Mucosa of rectum (tissue), 2 donors: ENCODE data around the gene SLC9A2.
A peak's percentile ranks its signal among the peaks of the same experiment; 100 is the strongest.

Source experiments
- H3K27ac ChIP-seq, 2 donors: one replicate each; pipeline ENCODE4 v1.7.0; 2013; ENCODE audit warnings: inconsistent platforms in 2 of 2, low read depth in 2 of 2, low read length in 2 of 2
- H3K27me3 ChIP-seq, 2 donors: one replicate each; pipeline ENCODE4 v1.7.0; 2013; ENCODE audit warnings: low read length in 2 of 2; ENCODE audit not compliant: control insufficient read depth in 2 of 2, insufficient read depth in 2 of 2
- H3K36me3 ChIP-seq, 2 donors: one replicate each; pipeline ENCODE4 v1.7.0; 2013; ENCODE audit warnings: low read length in 2 of 2; ENCODE audit not compliant: control insufficient read depth in 2 of 2, insufficient read depth in 2 of 2
- H3K4me1 ChIP-seq, 2 donors: one replicate each; pipeline ENCODE4 v1.7.0; 2013; ENCODE audit warnings: low read length in 2 of 2, mild to moderate bottlenecking in 1 of 2; ENCODE audit not compliant: control insufficient read depth in 2 of 2, insufficient read depth in 2 of 2
- H3K4me3 ChIP-seq, 2 donors: one replicate each; pipeline ENCODE4 v1.7.0; 2013; ENCODE audit warnings: low read length in 2 of 2
- H3K9ac ChIP-seq, 2 donors: one replicate each; pipeline ENCODE4 v1.7.0; 2013; ENCODE audit warnings: low read length in 2 of 2, low read depth in 1 of 2, mild to moderate bottlenecking in 1 of 2
- H3K9me3 ChIP-seq, 2 donors: one replicate each; pipeline ENCODE4 v1.7.0; 2013; ENCODE audit warnings: low read length in 2 of 2; ENCODE audit not compliant: control insufficient read depth in 2 of 2
- donor health status: healthy.
- donor health status: Normal muscosa, but diverticular disease.

Gene SLC9A2

DNA sequence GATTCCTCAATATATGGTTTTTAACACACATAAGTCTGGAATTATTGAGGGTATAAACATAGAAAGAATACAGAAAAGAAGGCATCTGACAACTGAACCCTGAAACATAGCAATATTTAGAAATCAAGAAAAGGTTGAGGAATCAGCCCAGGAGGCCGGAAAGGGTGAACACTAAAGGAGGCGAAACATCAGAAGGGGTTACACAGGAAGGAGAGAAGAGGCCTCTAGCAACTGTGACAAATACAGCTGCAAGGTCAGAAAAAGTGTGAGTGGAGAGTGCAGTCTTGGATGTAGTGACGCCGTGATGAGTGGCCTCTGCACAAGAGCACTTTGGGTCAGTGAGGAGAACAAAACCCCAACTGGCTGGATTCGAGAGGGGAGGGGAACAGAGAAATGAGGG lies 70.7 kb downstream of the SLC9A2 start:
- H3K36me3 ChIP-seq, result peaks cover 20 to 27% of the 10 kb centered on the region in 2 donors
- H3K9ac ChIP-seq, result no peak overlapping the region
- H3K4me3 ChIP-seq, result no peak overlapping the region
- no peaks in the 10 kb centered on the region for H3K9me3 ChIP-seq
- no peaks in the 10 kb centered on the region for H3K4me1 ChIP-seq
- H3K27ac ChIP-seq, result no peak overlapping the region
- H3K27me3 ChIP-seq, result no peaks in the 10 kb centered on the region

DNA sequence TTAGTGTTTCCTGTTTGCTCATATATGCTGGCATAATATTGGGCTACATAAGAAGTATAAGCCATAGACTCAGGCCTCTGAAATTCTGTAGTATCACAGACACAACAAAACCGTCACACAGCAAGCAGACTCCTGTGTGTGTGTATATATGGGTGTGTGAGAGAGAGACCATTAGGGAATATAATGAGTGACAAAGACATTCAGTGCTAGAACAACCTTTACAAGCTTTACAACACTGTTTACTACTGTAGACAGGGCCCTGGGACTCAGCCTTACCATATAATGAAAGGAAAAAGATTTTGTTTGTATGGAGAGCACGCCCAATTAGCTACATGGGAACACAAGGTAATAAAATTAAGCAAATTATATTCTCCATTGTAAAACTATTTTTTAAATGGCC lies 77.1 kb downstream of the SLC9A2 start:
- Histone ChIP-seq H3K36me3 (peaks cover 28 to 33% of the 10 kb centered on the region in 2 donors), H3K27ac (peak overlapping the region in 1 of 2 donors; percentile 34), H3K4me1 (no peaks in the 10 kb centered on the region), H3K9me3 (no peaks in the 10 kb centered on the region), H3K9ac (no peak overlapping the region), H3K4me3 (no peak overlapping the region), H3K27me3 (no peaks in the 10 kb centered on the region)

DNA sequence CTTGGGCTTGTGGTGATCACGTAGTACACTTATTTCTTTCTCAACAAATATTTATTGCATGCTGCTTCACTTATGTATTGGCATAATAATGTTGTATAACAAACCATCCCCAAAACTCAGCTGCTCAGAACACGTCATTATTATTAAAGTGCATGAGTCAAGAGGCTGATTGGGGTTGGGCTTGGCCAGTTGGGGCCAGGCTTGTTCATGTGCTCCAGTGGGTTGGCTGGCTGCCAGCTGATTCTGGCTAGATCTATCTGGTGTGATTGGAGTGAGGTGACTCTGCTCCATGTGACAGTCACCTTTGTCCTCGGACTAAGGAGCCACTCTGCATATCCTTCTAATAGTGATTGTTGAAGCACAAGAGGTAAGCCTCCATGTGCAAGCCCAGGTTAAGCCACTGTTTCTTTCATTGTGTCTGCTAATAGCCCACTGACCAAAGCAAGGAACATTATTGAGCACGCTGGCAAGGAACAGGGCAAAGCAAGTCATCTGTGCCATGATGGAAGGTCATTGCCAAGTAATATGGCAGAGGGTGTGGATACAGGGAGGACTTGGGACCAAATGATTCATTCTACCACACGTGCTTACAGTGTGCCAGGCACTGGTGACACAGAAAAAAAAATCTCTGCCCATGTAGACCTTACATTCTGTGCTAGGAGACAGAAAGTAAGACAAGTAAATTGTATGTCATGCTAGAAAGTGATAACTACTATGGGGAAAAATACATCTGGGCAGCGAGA lies 79.2 kb downstream of the SLC9A2 start:
- Histone ChIP-seq H3K4me1 (no peaks in the 10 kb centered on the region), H3K36me3 (peaks cover 28 to 44% of the 10 kb centered on the region in 2 donors), H3K9me3 (no peaks in the 10 kb centered on the region), H3K27ac (peak overlapping the region in 1 of 2 donors; percentile 23), H3K27me3 (no peaks in the 10 kb centered on the region), H3K4me3 (no peak overlapping the region), H3K9ac (no peak overlapping the region)

DNA sequence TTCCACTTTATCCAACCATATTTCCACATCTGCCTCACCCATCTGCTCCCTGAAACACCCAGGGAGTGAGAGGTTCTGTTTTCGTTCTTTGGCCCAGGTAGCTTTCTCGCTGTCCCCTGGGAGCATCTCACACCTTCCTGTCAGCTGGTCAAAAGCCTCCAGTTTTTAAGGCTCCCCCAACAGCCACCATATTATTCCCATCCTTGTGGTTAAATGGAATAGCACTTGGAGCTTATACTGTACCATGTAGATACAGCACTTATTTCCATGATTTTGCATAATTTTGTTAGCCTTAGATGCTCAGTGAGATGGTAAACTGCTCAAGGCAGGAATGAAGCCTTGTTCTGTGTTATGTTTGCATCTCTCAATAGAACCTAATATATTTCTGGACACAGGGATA lies 84.0 kb downstream of the SLC9A2 start:
- Histone ChIP-seq H3K9me3 (no peaks in the 10 kb centered on the region), H3K27ac (no peak overlapping the region), H3K4me1 (no peaks in the 10 kb centered on the region), H3K36me3 (peaks cover 26 to 53% of the 10 kb centered on the region in 2 donors), H3K9ac (no peak overlapping the region), H3K27me3 (no peaks in the 10 kb centered on the region), H3K4me3 (no peak overlapping the region)

DNA sequence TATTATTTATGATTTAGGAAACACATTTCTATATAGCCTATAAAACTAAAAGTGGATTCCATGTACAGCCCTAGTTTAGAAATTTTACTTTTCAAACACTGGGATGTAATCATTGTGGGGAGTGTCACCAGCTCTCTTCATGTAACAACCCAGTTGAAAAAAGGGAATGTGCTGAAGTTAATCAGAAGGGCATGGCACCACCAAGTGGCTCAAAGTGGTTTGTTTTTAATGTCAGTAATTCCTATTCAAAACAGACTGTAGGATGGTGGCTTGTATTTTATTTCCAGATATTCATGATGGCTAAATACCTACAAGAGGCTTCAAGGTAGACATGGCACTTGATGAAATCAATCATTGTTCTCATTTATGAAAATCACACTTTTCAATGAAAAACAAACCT lies 84.4 kb downstream of the SLC9A2 start:
- Histone ChIP-seq H3K9ac (no peak overlapping the region), H3K4me1 (no peaks in the 10 kb centered on the region), H3K27ac (no peak overlapping the region), H3K9me3 (no peaks in the 10 kb centered on the region), H3K36me3 (peaks cover 24 to 51% of the 10 kb centered on the region in 2 donors), H3K4me3 (no peak overlapping the region), H3K27me3 (no peaks in the 10 kb centered on the region)

DNA sequence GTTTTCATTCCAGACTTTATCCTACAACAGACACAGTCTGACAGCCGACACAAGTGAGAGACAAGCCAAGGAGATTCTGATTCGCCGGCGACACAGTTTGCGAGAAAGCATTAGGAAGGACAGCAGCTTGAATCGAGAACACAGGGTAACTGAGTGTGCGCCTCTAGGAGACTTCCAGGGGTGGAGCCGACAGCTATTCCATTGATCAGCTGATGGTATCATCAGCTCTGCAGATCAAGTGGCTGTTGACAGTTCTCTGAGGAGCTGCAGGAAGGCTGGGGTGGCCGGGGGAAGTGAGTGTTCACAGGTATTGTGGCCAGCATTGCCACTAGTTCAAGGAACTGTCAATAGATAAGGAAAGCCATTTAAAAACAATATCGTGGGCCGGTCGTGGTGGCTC lies 85.2 kb downstream of the SLC9A2 start:
- peaks cover 27 to 48% of the 10 kb centered on the region in 2 donors for H3K36me3 ChIP-seq
- no peak overlapping the region for H3K9ac ChIP-seq
- H3K4me3 ChIP-seq, result no peak overlapping the region
- no peak overlapping the region for H3K27ac ChIP-seq
- H3K27me3 ChIP-seq, result no peaks in the 10 kb centered on the region
- no peaks in the 10 kb centered on the region for H3K9me3 ChIP-seq
- no peaks in the 10 kb centered on the region for H3K4me1 ChIP-seq

DNA sequence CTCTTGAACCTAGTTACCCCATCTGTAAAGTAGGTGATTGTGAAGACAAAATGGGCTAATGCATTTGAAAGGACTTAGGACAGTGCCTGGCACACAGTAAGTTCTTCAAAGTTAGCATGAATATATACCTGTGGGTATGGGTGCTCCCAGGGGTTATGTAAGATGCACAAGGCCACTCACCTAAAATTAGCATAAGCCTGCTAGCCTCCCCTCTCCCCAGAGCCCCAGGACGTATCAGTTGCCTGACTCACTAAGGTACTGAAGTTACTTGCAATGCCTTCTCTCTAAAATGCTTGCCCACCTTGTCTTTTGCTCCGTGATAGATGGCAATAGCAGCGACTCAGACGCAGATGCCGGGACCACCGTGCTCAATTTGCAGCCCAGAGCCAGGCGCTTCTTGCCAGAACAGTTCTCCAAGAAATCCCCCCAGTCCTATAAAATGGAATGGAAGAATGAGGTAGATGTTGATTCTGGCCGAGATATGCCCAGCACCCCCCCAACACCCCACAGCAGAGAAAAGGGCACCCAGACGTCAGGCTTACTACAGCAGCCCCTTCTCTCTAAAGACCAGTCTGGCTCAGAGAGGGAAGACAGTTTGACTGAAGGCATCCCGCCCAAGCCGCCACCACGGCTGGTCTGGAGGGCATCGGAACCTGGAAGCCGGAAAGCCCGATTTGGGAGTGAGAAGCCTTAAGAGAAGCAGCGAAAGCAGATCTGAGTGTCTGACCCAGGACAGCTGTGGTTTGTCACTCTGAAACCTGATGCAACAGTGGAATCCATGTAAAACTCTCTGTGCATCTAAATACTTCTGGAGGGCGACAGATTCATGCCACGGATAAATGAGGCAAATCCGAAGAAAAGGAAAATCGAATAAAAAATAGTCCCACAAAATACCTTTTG lies 88.7 kb downstream of the SLC9A2 start:
- Histone ChIP-seq H3K4me3 (no peak overlapping the region), H3K27me3 (no peaks in the 10 kb centered on the region)

DNA sequence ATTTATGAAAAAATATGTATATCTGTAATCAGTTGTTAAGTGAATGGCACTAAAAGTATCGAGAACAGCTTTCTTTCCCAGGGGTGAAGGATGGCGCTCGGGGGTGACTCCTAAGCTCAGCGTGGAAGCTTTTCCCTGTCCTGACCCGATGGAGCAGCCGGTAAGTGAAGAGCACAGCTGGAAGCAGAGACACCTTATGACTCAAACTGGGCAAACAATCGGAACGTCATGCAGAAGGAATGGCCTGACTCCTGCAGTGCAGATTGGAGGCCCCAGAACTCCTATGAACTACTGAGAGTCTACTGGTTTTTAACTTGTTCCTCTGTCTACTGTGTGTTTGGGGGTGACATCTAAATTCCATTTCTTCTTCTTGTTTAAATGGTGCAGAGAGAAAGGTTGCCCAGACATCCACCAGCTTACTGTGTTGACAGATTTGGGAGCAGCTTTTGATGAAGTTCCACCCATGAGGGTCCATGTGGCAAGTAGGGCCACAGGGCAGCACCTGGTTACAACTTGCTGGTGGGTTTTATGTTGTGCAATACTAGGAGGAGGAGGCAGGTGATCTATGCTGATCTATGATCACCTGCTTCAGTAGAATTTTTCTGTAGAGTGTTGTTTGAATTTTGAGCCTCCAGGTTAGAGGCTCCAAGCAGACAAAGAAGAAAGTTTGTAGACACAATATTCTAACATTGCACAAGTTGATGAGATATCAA lies 89.7 kb downstream of the SLC9A2 start:
- Histone ChIP-seq H3K27ac (no peak overlapping the region), H3K36me3 (peaks cover 25 to 35% of the 10 kb centered on the region in 2 donors), H3K27me3 (no peaks in the 10 kb centered on the region), H3K9me3 (no peaks in the 10 kb centered on the region), H3K4me3 (no peak overlapping the region), H3K9ac (no peak overlapping the region), H3K4me1 (no peaks in the 10 kb centered on the region)

More for the DNA sequence above, 88.7 kb downstream of the SLC9A2 start:
- H3K9me3 ChIP-seq, result no peaks in the 10 kb centered on the region
- H3K36me3 ChIP-seq, result peaks cover 25 to 41% of the 10 kb centered on the region in 2 donors
- H3K9ac ChIP-seq, result no peak overlapping the region
- H3K27ac ChIP-seq, result no peak overlapping the region
- no peaks in the 10 kb centered on the region for H3K4me1 ChIP-seq

DNA sequence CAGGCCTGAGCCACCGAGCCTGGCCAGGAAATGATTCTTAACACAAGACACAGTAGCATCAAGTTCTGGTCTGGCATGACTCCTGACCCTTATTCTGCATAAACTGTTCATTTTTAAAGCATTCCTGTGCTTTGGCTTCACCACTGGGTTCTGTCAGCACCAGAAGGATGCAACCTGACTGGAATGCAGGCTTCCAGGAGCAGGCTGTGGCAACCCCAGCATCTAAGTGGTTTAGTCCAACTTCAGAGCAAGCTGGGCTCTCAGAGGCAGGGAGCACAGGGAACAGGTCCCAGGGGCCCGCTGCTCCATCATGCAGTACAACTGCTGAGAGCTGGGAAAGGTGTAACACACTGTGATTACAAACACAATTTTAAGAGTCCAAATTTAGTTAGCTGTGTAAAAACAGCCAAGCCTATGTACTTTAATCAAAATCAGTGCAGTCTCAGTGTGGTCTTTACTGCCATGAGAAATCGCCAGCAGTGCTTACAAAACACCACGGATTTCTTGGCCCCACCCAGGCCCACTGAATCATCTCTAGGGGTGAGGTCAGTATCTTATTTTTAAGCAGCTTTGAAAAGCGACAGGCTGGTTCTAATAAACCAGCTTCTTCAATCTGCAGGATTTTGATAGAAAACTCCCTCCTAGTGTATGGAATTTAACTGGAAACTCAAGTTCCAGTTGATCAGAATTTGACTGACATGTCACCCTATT lies 98.1 kb downstream of the SLC9A2 start:
- Histone ChIP-seq H3K27me3 (no peaks in the 10 kb centered on the region), H3K4me3 (no peak overlapping the region), H3K9ac (no peak overlapping the region), H3K4me1 (no peaks in the 10 kb centered on the region), H3K27ac (no peak overlapping the region), H3K9me3 (no peaks in the 10 kb centered on the region), H3K36me3 (peaks cover 36 to 45% of the 10 kb centered on the region in 2 donors)
